K562 (cell line): ENCODE data around the gene ZDHHC18. TPM values are rescaled to one million over a fixed set of nuclear protein-coding genes. Genes with fewer than 3 reads are reported as not detected.

Experiments used
- ATAC-seq: fragments of 200-7000 bp; cut with Tn5 transposase; 3 replicates; pipeline ENCODE4 v1.9.1; 2020; ENCODE audit warnings: moderate library complexity
- BruUV-seq: library from RNA; stranded (reverse); fragments of 400-500 nt; replicated peaks from 2 replicates; lab custom pipeline; 2021; lab: Mats Ljungman, UMichigan
- CTCF ChIA-PET: fragments of 300-600 bp; formaldehyde crosslinking; extraction: SDS; loops from one replicate; lab custom pipeline; 2021; ENCODE audit warnings: low intra/inter-chr PET ratio; lab: Yijun Ruan, JAX
- POLR2A ChIA-PET: fragments of 300-600, 350-650 bp; sonication (Branson Sonifier 250); formaldehyde crosslinking; extraction: SDS; loops from one replicate; lab custom pipeline; 2021; ENCODE audit warnings: antibody characterized with exemption, inconsistent platforms; lab: Yijun Ruan, JAX
- DNase-seq, 4 experiments: peaks; one replicate each; pipeline versions ENCODE4 v3.0.0 to v3.0.0-alpha.2; 2011 to 2018; ENCODE audit warnings: low spot score in 3 of 4, mixed read lengths in 3 of 4; ENCODE audit errors: extremely low read depth in 1 of 4
- FAIRE-seq: peaks from 2 replicates; lab custom pipeline; 2011; peaks lifted over from hg19 to GRCh38; lab: Jason Lieb, UNC
- H2AFZ ChIP-seq: 2 replicates; pipeline ENCODE4 v1.6.0; 2011; ENCODE audit warnings: low read depth, low read length, control low read depth, inconsistent platforms
- H3K27ac ChIP-seq: fragments of 200-600 bp; 3 replicates; pipeline ENCODE4 v1.8.0; 2011; ENCODE audit warnings: low read depth, mild to moderate bottlenecking, control low read depth, inconsistent platforms, low read length, moderate library complexity, mixed read lengths; ENCODE audit errors: extremely low read depth
- H3K27me3 ChIP-seq, 2 experiments: fragments of 300-600 bp in 1 of 2; 2 replicates in 1 of 2; 3 replicates in 1 of 2; pipeline versions ENCODE4 v1.6.0 to v1.8.0; 2011; ENCODE audit warnings: inconsistent platforms in 2 of 2, low read length in 2 of 2, mild to moderate bottlenecking in 1 of 2, mixed read lengths in 1 of 2, moderate library complexity in 1 of 2; ENCODE audit not compliant: control insufficient read depth in 2 of 2, insufficient read depth in 2 of 2
- H3K36me3 ChIP-seq: fragments of 300-600 bp; 3 replicates; pipeline ENCODE4 v1.8.0; 2011; ENCODE audit warnings: mild to moderate bottlenecking, low read length, inconsistent platforms; ENCODE audit not compliant: control insufficient read depth, insufficient read depth
- H3K4me1 ChIP-seq, 2 experiments: fragments of 200-600 bp in 1 of 2; replicated peaks in 1 of 2; 2 replicates in 1 of 2; 3 replicates in 1 of 2; pipeline versions ENCODE4 v1.5.1 to v1.8.0; 2011; ENCODE audit warnings: inconsistent platforms in 2 of 2, low read length in 2 of 2, mild to moderate bottlenecking in 1 of 2, mixed read lengths in 1 of 2, moderate library complexity in 1 of 2; ENCODE audit not compliant: control insufficient read depth in 2 of 2, insufficient read depth in 2 of 2
- H3K4me2 ChIP-seq: 2 replicates; pipeline ENCODE4 v1.6.1; 2011; ENCODE audit warnings: low read length, control low read depth, inconsistent platforms, mixed read lengths; ENCODE audit not compliant: insufficient read depth
- H3K4me3 ChIP-seq: fragments of 200-600 bp; sonication (generic), shearing (Covaris generic); 2 replicates; pipeline ENCODE4 v1.5.1; 2016; ENCODE audit warnings: control low read depth, inconsistent platforms
- H3K79me2 ChIP-seq: fragments of 200-600 bp; 3 replicates; pipeline ENCODE4 v1.8.0; 2011; ENCODE audit warnings: low read length, inconsistent platforms; ENCODE audit not compliant: control insufficient read depth, insufficient read depth
- H3K9ac ChIP-seq, 2 experiments: 2 replicates each; pipeline versions ENCODE4 v1.6.0 to v1.6.1; 2011; ENCODE audit warnings: low read depth in 2 of 2, low read length in 2 of 2, control low read depth in 1 of 2, inconsistent platforms in 1 of 2, mild to moderate bottlenecking in 1 of 2, mixed read lengths in 1 of 2; ENCODE audit not compliant: insufficient read depth in 1 of 2
- H3K9me1 ChIP-seq: one replicate; pipeline ENCODE4 v1.6.0; 2011; ENCODE audit warnings: inconsistent platforms, mild to moderate bottlenecking, low read length, moderate library complexity; ENCODE audit not compliant: control insufficient read depth, insufficient read depth
- H3K9me3 ChIP-seq: replicated peaks from 2 replicates; pipeline ENCODE4 v1.5.1; 2011; ENCODE audit warnings: low read depth, low read length, inconsistent platforms; ENCODE audit not compliant: control insufficient read depth, insufficient read depth
- H4K20me1 ChIP-seq: replicated peaks from 2 replicates; pipeline ENCODE4 v1.6.1; 2011; ENCODE audit warnings: low read length, inconsistent platforms, mixed read lengths; ENCODE audit not compliant: control insufficient read depth, insufficient read depth
- CEBPG ChIP-seq, 3 experiments: fragments of 200-800 bp in 1 of 3; sonication (Bioruptor generic) in 1 of 3; sonication (generic) in 1 of 3; formaldehyde crosslinking in 1 of 3; IDR thresholded peaks in 2 of 3; conservative IDR thresholded peaks in 1 of 3; 2 replicates each; pipeline versions ENCODE4 v1.6.1 to v1.8.0; 2016 to 2022; ENCODE audit warnings: missing compliant biosample characterization in 2 of 3, missing genetic modification characterization in 2 of 3, mild to moderate bottlenecking in 1 of 3, missing genetic modification reagents in 1 of 3
- ELF1 ChIP-seq: fragments of 200-800 bp; sonication (Bioruptor generic); IDR thresholded peaks from 2 replicates; pipeline ENCODE4 v1.6.1; 2016; ENCODE audit warnings: missing genetic modification characterization, missing compliant biosample characterization
- KAT2B ChIP-seq: IDR thresholded peaks from one replicate; pipeline ENCODE4 v1.6.1; 2012; ENCODE audit warnings: low read depth, mild to moderate bottlenecking, control low read depth, inconsistent platforms, low read length, moderate library complexity
- KHSRP ChIP-seq: fragments of 450-650 bp; IDR thresholded peaks from 2 replicates; pipeline ENCODE4 v1.6.1; 2017
- ZNF717 ChIP-seq: fragments of 250-450 bp; sonication (Bioruptor Pico); IDR thresholded peaks from 2 replicates; pipeline ENCODE4 v1.5.0; 2021
- WGBS: fragments of 100-300 bp; shearing (Covaris generic); methylation state at CpG from one replicate; pipeline ENCODE4 v1.1.6; 2016; ENCODE audit warnings: low coverage, mixed read lengths; ENCODE audit not compliant: insufficient coverage; ENCODE audit errors: missing lambda C conversion rate; 5-methylcytosine and 5-hydroxymethylcytosine counted together
- in situ Hi-C: fragments of 300-500 bp; cut with MboI; formaldehyde crosslinking; loops from 4 replicates; pipeline ENCODE4 v1.15.0; 2018; ENCODE audit warnings: inconsistent platforms, mixed read lengths
- intact Hi-C: fragments of 100-400 bp; cut with micrococcal nuclease; formaldehyde crosslinking; loops from 2 replicates; pipeline ENCODE4 v1.14.2; 2022
- polyA plus RNA-seq, 8 experiments: library from polyadenylated mRNA; depleted of rRNA in 4 of 8; stranded (reverse) in 5 of 8; unstranded in 3 of 8; fragments of >200 nt; fragmentation: Nextera tagmentation in 2 of 8; fragmentation: Illumina TruSeq in 1 of 8; extraction: Ambion mirVana in 2 of 8; extraction: Trizol in 1 of 8; gene quantifications; 2 replicates each; pipeline versions ENCODE4 v1.2.1 to v1.2.3, GENCODE V29; 2011 to 2014; ENCODE audit warnings: inconsistent platforms in 1 of 8, missing spikeins in 1 of 8
- total RNA-seq, 7 experiments: library from RNA; depleted of rRNA in 6 of 7; stranded (reverse); fragments of >200 nt in 6 of 7; fragmentation: Illumina TruSeq in 2 of 7; extraction: Trizol in 2 of 7; gene quantifications; 2 replicates each; pipeline versions ENCODE4 v1.2.1 to v1.2.3, GENCODE V29; 2011 to 2021; ENCODE audit warnings: low replicate concordance in 1 of 7
- TF ChIP-seq, protein P1 (sequence below): fragments of 250-450 bp; sonication (Bioruptor Pico); IDR thresholded peaks from 2 replicates; pipeline ENCODE4 v1.5.0; 2020; ENCODE audit warnings: mild to moderate bottlenecking, borderline replicate concordance

The ZDHHC18 gene
- total and polyA plus RNA-seq, 9 of the 15 experiments (the other 6 are each of a cell fraction or from before 2014, with no cell fraction given): 0.42 to 35.6 (median 15.8) TPM

- Histone ChIP-seq H3K79me2 (no peaks in the 10 kb centered on the region), H3K27ac (no peak overlapping the region), H4K20me1 (0 out of 2 replicates have a peak, but pooled peaks cover 2% of the 10 kb centered on the region), H3K36me3 (peaks cover 67% of the 10 kb centered on the region), H3K4me3 (no peak overlapping the region), H3K27me3 (no peaks in the 10 kb centered on the region), H3K4me2 (no peak overlapping the region), H3K9me3 (no peaks in the 10 kb centered on the region), H3K9me1 (no peaks in the 10 kb centered on the region), H2AFZ (no peak overlapping the region), H3K9ac (peak overlapping the region in 1 of 2 experiments; percentile 43; a peak in 2 of 4 replicates), H3K4me1 (no peaks in the 10 kb centered on the region)
- DNase-seq: no peak
- in situ Hi-C loops: no loop called here
- TF ChIP-seq ZNF717 (CRISPR knock-in tag) (no peak), ELF1 (tag) (no peak), CEBPG (CRISPR knock-in tag; IDR thresholded peaks at IDR 0.05) (no peak), CEBPG (tag; conservative IDR thresholded peaks at IDR 0.05 in 1 of 2, IDR thresholded peaks at IDR 0.05 in 1 of 2) (no peak), KAT2B (no peak), KHSRP (no peak)
- TF ChIP-seq, protein P1, sequence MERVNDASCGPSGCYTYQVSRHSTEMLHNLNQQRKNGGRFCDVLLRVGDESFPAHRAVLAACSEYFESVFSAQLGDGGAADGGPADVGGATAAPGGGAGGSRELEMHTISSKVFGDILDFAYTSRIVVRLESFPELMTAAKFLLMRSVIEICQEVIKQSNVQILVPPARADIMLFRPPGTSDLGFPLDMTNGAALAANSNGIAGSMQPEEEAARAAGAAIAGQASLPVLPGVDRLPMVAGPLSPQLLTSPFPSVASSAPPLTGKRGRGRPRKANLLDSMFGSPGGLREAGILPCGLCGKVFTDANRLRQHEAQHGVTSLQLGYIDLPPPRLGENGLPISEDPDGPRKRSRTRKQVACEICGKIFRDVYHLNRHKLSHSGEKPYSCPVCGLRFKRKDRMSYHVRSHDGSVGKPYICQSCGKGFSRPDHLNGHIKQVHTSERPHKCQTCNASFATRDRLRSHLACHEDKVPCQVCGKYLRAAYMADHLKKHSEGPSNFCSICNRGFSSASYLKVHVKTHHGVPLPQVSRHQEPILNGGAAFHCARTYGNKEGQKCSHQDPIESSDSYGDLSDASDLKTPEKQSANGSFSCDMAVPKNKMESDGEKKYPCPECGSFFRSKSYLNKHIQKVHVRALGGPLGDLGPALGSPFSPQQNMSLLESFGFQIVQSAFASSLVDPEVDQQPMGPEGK: no peak
- 78% methylated on average over 6 of the region's 6 CpGs for WGBS
- ChIA-PET POLR2A (interaction anchor here (0.9 to 1.0 kb wide), 2 partner anchors 13 to 301 kb away, joined by 3 to 4 read pairs; partner anchors contain the start of gene ZDHHC18), CTCF (interaction anchor here (0.6 kb wide), 1 partner anchor 195 kb away, joined by 3 read pairs; no protein-coding TSS in a partner anchor)
- FAIRE-seq: no peak
- intact Hi-C loops: no loop called here
- BruUV-seq: no TSS peak
- no peak; the same call in 2 of the 3 replicates for ATAC-seq
Observed at GRCh38 chr1:26839779-26840178, 13.3 kb downstream of the ZDHHC18 start.
